Upper lobe of left lung (tissue), 4 donors: ENCODE results near the gene TIMP4.

Experiments used
- CTCF ChIP-seq, 6 experiments: fragments of 450-650 bp in 4 of 6; fragments of 200-600 bp in 2 of 6; sonication (generic) in 2 of 6; IDR thresholded peaks; one replicate each; pipeline ENCODE4 v1.5.1; 2016 to 2019; ENCODE audit warnings: antibody characterized with exemption in 6 of 6
- POLR2A ChIP-seq, 4 donors: fragments of 450-650 bp; IDR thresholded peaks; one replicate each; pipeline ENCODE4 v1.5.1; 2016 to 2017; ENCODE audit warnings: antibody characterized with exemption in 4 of 4, mild to moderate bottlenecking in 2 of 4
- POLR2AphosphoS5 ChIP-seq, 2 donors: sonication (generic); formaldehyde crosslinking; IDR thresholded peaks; one replicate each; pipeline ENCODE4 v1.5.1; 2017; ENCODE audit warnings: antibody characterized with exemption in 2 of 2

GRCh38 chr3:12141350-12141749 is 17.4 kb downstream of the TIMP4 start:
- TF ChIP-seq CTCF (IDR thresholded peaks at IDR 0.05), result no peak
- no peak for TF ChIP-seq POLR2AphosphoS5 (IDR thresholded peaks at IDR 0.05)
- TF ChIP-seq POLR2A (IDR thresholded peaks at IDR 0.05), result no peak
